NCI-H2171 (cell line): Measurements from ENCODE around the gene CAMTA1.
A peak's percentile ranks its signal among the peaks of the same experiment; 100 is the strongest.
"Not testable (repeated sequence)": the region's sequence is repeated elsewhere in the genome, so short reads cannot be mapped to it uniquely, and the experiment has no call there.

Experiments
- DNase-seq: peaks from one replicate; lab custom pipeline; 2025; lab: John Stamatoyannopoulos, UW

CAMTA1 gene

GRCh38 chr1:7109901-7110300, 324.6 kb downstream of the CAMTA1 start:
- no peak for DNase-seq

GRCh38 chr1:7110321-7110720, 325.1 kb downstream of the CAMTA1 start:
- peak; percentile 27 for DNase-seq

- DNase-seq: no peak
Measured at GRCh38 chr1:7111853-7112252, 326.6 kb downstream of the CAMTA1 start.

GRCh38 chr1:7113136-7113535, 327.9 kb downstream of the CAMTA1 start:
- DNase-seq: no peak

- DNase-seq: no peak
Measured at GRCh38 chr1:7113822-7114221, 328.6 kb downstream of the CAMTA1 start.

- no peak for DNase-seq
Measured at GRCh38 chr1:7116001-7116400, 330.7 kb downstream of the CAMTA1 start.

GRCh38 chr1:7117399-7118281, 332.4 kb downstream of the CAMTA1 start:
- DNase-seq: peak; percentile 56

- DNase-seq: no peak
Measured at GRCh38 chr1:7119156-7119555, 333.9 kb downstream of the CAMTA1 start.

GRCh38 chr1:7120863-7121621, 335.8 kb downstream of the CAMTA1 start:
- DNase-seq: no peak

GRCh38 chr1:7121622-7121988, 336.4 kb downstream of the CAMTA1 start:
- DNase-seq: no peak

- DNase-seq: no peak
Measured at GRCh38 chr1:7127322-7128075, 342.2 kb downstream of the CAMTA1 start.

GRCh38 chr1:7128293-7128692, 343.0 kb downstream of the CAMTA1 start:
- DNase-seq: no peak

GRCh38 chr1:7130127-7130526, 344.9 kb downstream of the CAMTA1 start:
- DNase-seq: no peak

GRCh38 chr1:7135493-7135892, 350.2 kb downstream of the CAMTA1 start:
- no peak for DNase-seq

GRCh38 chr1:7136166-7136953, 351.1 kb downstream of the CAMTA1 start:
- DNase-seq: no peak

GRCh38 chr1:7140251-7140650, 355.0 kb downstream of the CAMTA1 start:
- DNase-seq: no peak

GRCh38 chr1:7145947-7146346, 360.7 kb downstream of the CAMTA1 start:
- DNase-seq: no peak

GRCh38 chr1:7146710-7147109, 361.5 kb downstream of the CAMTA1 start:
- no peak for DNase-seq

GRCh38 chr1:7147581-7148282, 362.5 kb downstream of the CAMTA1 start:
- DNase-seq: not testable (repeated sequence)

GRCh38 chr1:7149080-7149838, 364.0 kb downstream of the CAMTA1 start:
- peak; percentile 52 for DNase-seq
